ENCODE data around the gene RABL6.
A peak's percentile ranks its signal among the peaks of the same experiment; 100 is the strongest.

RABL6 gene

DNA sequence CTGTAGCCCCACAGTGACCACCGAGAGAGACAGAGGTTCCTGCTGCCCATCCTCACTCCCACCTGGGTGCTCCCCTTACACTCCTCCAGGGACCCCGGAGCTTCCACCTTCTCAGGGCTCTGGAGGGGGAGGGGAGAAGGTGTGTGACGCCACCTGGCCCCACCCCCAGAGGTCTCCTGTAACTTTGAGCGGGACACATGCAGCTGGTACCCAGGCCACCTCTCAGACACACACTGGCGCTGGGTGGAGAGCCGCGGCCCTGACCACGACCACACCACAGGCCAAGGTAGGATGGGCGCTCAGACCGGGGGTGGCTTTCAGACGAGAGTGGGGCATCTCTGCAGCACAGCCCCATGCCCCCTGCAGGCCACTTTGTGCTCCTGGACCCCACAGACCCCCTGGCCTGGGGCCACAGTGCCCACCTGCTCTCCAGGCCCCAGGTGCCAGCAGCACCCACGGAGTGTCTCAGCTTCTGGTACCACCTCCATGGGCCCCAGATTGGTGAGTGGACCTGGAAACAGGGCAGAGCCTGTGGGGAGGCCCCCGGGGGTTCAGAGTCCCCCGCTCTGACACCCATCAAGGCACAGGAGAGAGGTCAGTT, 48.9 kb downstream of the RABL6 start:
- DNase-seq (ENCODE audit: low read depth, low spot score): no peak
- in situ Hi-C loops (cut with HindIII; ENCODE audit: low sequenced_read_pairs): no loop called here
- TF ChIP-seq, protein P1, sequence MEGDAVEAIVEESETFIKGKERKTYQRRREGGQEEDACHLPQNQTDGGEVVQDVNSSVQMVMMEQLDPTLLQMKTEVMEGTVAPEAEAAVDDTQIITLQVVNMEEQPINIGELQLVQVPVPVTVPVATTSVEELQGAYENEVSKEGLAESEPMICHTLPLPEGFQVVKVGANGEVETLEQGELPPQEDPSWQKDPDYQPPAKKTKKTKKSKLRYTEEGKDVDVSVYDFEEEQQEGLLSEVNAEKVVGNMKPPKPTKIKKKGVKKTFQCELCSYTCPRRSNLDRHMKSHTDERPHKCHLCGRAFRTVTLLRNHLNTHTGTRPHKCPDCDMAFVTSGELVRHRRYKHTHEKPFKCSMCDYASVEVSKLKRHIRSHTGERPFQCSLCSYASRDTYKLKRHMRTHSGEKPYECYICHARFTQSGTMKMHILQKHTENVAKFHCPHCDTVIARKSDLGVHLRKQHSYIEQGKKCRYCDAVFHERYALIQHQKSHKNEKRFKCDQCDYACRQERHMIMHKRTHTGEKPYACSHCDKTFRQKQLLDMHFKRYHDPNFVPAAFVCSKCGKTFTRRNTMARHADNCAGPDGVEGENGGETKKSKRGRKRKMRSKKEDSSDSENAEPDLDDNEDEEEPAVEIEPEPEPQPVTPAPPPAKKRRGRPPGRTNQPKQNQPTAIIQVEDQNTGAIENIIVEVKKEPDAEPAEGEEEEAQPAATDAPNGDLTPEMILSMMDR (IDR thresholded peaks at IDR 0.05; ENCODE audit: low read depth, low read length): no peak
- H3K4me3 ChIP-seq (ENCODE audit: low read depth, low read length): no peak overlapping the region

DNA sequence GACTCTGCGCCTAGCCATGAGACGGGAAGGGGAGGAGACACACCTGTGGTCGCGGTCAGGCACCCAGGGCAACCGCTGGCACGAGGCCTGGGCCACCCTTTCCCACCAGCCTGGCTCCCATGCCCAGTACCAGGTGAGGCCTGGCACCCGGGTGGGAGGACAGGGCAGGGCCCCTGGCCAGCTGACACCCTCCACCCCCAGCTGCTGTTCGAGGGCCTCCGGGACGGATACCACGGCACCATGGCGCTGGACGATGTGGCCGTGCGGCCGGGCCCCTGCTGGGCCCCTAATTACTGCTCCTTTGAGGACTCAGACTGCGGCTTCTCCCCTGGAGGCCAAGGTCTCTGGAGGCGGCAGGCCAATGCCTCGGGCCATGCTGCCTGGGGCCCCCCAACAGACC, 49.4 kb downstream of the RABL6 start:
- H3K4me3 ChIP-seq (ENCODE audit: low read depth, low read length): no peak overlapping the region
- DNase-seq (ENCODE audit: low read depth, low spot score): no peak
- in situ Hi-C loops (cut with HindIII; ENCODE audit: low sequenced_read_pairs): no loop called here
- TF ChIP-seq, protein P1 (IDR thresholded peaks at IDR 0.05; ENCODE audit: low read depth, low read length): no peak

DNA sequence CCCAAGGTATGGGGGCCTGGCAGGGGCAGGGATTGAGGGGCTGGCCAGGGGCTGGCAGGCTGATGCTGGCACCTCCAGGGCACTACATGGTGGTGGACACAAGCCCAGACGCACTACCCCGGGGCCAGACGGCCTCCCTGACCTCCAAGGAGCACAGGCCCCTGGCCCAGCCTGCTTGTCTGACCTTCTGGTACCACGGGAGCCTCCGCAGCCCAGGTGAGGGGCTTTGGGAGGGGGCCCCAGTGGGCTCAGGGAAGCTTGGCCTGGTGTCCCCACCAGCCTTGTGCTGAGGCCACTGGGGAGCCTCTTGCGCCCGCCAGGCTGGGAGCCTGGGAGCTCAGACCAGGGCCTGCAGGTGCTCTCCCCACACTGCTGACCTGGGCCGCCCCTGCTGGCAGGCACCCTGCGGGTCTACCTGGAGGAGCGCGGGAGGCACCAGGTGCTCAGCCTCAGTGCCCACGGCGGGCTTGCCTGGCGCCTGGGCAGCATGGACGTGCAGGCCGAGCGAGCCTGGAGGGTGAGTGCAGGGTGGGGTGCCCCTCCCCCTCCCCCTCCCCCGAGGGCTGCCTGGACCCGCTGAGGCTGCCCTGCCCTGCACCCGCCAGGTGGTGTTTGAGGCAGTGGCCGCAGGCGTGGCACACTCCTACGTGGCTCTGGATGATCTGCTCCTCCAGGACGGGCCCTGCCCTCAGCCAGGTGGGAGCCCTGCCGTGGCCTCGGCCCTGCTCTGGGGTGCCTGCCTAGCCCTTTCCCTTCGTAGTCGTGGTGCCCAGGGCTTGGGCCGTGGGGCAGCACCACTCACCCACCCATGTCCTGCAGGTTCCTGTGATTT, 50.0 kb downstream of the RABL6 start:
- TF ChIP-seq, protein P1 (IDR thresholded peaks at IDR 0.05; ENCODE audit: low read depth, low read length): no peak
- in situ Hi-C loops (cut with HindIII; ENCODE audit: low sequenced_read_pairs): no loop called here
- DNase-seq (ENCODE audit: low read depth, low spot score): no peak
- H3K4me3 ChIP-seq (ENCODE audit: low read depth, low read length): no peak overlapping the region

DNA sequence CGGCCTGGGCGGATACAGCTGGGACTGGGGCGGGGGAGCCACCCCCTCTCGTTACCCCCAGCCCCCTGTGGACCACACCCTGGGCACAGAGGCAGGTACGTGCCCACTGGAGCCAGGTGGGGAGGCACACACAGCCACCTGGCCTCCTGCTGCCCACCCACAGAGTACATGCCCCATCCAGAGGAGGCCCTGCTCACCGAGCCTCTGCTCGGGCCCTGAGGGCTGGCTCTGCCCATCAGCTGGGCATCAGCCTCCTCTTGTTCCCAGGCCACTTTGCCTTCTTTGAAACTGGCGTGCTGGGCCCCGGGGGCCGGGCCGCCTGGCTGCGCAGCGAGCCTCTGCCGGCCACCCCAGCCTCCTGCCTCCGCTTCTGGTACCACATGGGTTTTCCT, 50.7 kb downstream of the RABL6 start:
- in situ Hi-C loops (cut with HindIII; ENCODE audit: low sequenced_read_pairs): no loop called here
- DNase-seq (ENCODE audit: low read depth, low spot score): no peak
- TF ChIP-seq, protein P1 (IDR thresholded peaks at IDR 0.05; ENCODE audit: low read depth, low read length): no peak
- no peak overlapping the region for H3K4me3 ChIP-seq (ENCODE audit: low read depth, low read length)

DNA sequence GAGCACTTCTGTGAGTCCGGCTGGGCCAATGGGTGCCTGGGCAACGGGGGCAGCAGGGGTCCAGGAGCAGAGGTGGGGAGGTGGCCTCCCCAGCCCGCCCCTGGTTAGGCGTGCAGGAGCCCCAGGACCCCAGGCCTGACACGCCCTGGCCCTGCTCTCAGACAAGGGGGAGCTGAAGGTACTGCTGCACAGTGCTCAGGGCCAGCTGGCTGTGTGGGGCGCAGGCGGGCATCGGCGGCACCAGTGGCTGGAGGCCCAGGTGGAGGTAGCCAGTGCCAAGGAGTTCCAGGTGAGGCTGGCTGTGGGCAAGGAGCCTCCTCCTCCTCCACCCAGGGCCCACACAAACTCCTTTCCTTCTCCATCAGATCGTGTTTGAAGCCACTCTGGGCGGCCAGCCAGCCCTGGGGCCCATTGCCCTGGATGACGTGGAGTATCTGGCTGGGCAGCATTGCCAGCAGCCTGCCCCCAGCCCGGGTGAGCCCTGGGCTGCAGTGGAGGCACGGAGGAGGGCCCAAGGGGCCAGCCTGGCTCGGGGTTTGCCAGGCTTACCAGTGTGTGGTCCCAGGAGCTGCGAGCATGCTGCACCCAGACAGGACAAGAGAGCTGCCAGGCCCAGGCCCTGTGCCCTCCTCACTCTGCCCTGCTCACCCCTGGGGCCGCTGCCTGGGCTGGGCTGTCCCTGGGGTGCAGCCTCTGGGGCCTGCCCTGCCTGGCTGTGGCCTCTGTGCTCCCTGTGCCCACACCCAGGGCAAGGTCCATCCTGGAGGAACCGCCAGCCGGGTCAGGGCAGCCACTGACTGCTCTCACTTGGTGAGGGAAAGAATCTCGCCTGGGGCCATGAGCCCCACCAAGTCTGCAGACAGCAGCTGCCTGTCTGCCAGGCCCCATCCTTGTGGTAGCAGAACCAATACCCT, 51.4 kb downstream of the RABL6 start:
- DNase-seq (ENCODE audit: low read depth, low spot score): peak; percentile 41
- in situ Hi-C loops (cut with HindIII; ENCODE audit: low sequenced_read_pairs): no loop called here
- no peak overlapping the region for H3K4me3 ChIP-seq (ENCODE audit: low read depth, low read length)
- TF ChIP-seq, protein P1 (IDR thresholded peaks at IDR 0.05; ENCODE audit: low read depth, low read length): no peak

DNA sequence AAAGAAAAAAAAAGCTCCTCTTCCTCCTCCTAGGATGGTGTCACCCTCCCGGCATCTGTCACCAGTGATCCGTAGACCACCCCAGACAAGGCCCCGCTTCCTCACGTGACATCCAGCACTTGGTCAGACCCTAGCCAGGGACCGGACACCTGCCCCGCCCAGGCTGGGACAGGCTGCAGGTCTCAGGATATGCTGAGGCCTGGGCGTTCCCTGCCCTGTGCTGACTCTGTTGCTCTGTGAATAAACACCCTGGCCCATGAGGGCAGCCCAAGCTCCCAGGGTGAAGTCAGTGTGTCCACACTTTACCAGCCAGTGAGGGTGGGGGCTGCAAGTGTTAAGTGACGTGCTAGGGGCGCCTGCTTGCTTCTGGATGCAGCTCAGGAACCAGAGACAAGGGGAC, 52.8 kb downstream of the RABL6 start:
- in situ Hi-C loops (cut with HindIII; ENCODE audit: low sequenced_read_pairs): no loop called here
- TF ChIP-seq, protein P1 (IDR thresholded peaks at IDR 0.05; ENCODE audit: low read depth, low read length): no peak
- DNase-seq (ENCODE audit: low read depth, low spot score): no peak
- no peak overlapping the region for H3K4me3 ChIP-seq (ENCODE audit: low read depth, low read length)

Measured in astrocyte of the spinal cord (primary cell).